KMS-11 (cell line): ENCODE data around the gene LRIG3.

ENCODE experiments used
- H2AFZ ChIP-seq: fragments of 200-600 bp; sonication (generic); 2 replicates; pipeline ENCODE4 v1.6.1; 2016; ENCODE audit warnings: antibody characterized with exemption, mixed run types, low read depth
- H3K27ac ChIP-seq: fragments of 200-600 bp; sonication (generic); 2 replicates; pipeline ENCODE4 v1.6.1; 2016; ENCODE audit warnings: mild to moderate bottlenecking, mixed run types
- H3K27me3 ChIP-seq: fragments of 200-600 bp; sonication (generic); 2 replicates; pipeline ENCODE4 v1.6.1; 2017; ENCODE audit warnings: mild to moderate bottlenecking, low read depth, mixed run types, moderate library complexity; ENCODE audit not compliant: insufficient read depth
- H3K36me3 ChIP-seq: fragments of 200-600 bp; sonication (generic); 2 replicates; pipeline ENCODE4 v1.6.1; 2017; ENCODE audit warnings: mild to moderate bottlenecking, mixed run types; ENCODE audit not compliant: insufficient read depth
- H3K4me1 ChIP-seq: fragments of 200-600 bp; sonication (generic); 2 replicates; pipeline ENCODE4 v1.6.1; 2016; ENCODE audit warnings: mild to moderate bottlenecking, low read depth, mixed run types; ENCODE audit not compliant: poor library complexity, severe bottlenecking
- H3K4me2 ChIP-seq: fragments of 200-600 bp; sonication (generic); 2 replicates; pipeline ENCODE4 v1.7.0; 2016; ENCODE audit warnings: mild to moderate bottlenecking, mixed run types
- H3K4me3 ChIP-seq: fragments of 200-600 bp; sonication (generic); IDR thresholded peaks from 2 replicates; pipeline ENCODE4 v1.6.1; 2017; ENCODE audit warnings: low read depth, low read length, mixed read lengths; ENCODE audit not compliant: insufficient read depth
- H3K79me2 ChIP-seq: fragments of 200-600 bp; sonication (generic); 2 replicates; pipeline ENCODE4 v1.6.1; 2016; ENCODE audit warnings: low read depth, mixed run types; ENCODE audit not compliant: insufficient read depth
- H3K9ac ChIP-seq: fragments of 200-600 bp; sonication (generic); 2 replicates; pipeline ENCODE4 v1.6.1; 2016; ENCODE audit warnings: mild to moderate bottlenecking, mixed run types
- H4K20me1 ChIP-seq: fragments of 200-600 bp; sonication (generic); 2 replicates; pipeline ENCODE4 v1.6.1; 2016; ENCODE audit warnings: mild to moderate bottlenecking, mixed run types; ENCODE audit not compliant: insufficient read depth
- CTCF ChIP-seq: fragments of 200-600 bp; sonication (generic); conservative IDR thresholded peaks from 2 replicates; pipeline ENCODE4 v1.6.1; 2017; ENCODE audit warnings: low read depth, mild to moderate bottlenecking, antibody characterized with exemption, low read length, moderate library complexity, mixed read lengths

LRIG3 gene

GRCh38 chr12:58832920-58833319, 87.4 kb downstream of the LRIG3 start:
- H3K9ac ChIP-seq, result no peak overlapping the region
- H3K4me1 ChIP-seq, result peaks cover 7% of the 10 kb centered on the region
- H3K4me3 ChIP-seq, result no peak overlapping the region
- H3K36me3 ChIP-seq, result no peaks in the 10 kb centered on the region
- H3K79me2 ChIP-seq, result no peaks in the 10 kb centered on the region
- H3K4me2 ChIP-seq, result no peak overlapping the region
- no peak for TF ChIP-seq CTCF
- no peak overlapping the region for H2AFZ ChIP-seq
- no peaks in the 10 kb centered on the region for H3K27me3 ChIP-seq
- no peaks in the 10 kb centered on the region for H4K20me1 ChIP-seq
- H3K27ac ChIP-seq, result no peak overlapping the region
